NOMO-1 treated with dmso at 0.1 percent for 144 hours (cell line): ENCODE data around the gene NRG3.

Experiments
- DNase-seq: peaks from one replicate; lab custom pipeline; 2025; ENCODE audit not compliant: unreplicated experiment; lab: John Stamatoyannopoulos, UW

The NRG3 gene

GRCh38 chr10:82554381-82554780 is 679.4 kb downstream of the NRG3 start:
- DNase-seq = no peak

- no peak for DNase-seq
These were observed 683.1 kb downstream of the NRG3 start for GRCh38 chr10:82558014-82558607.

DNA sequence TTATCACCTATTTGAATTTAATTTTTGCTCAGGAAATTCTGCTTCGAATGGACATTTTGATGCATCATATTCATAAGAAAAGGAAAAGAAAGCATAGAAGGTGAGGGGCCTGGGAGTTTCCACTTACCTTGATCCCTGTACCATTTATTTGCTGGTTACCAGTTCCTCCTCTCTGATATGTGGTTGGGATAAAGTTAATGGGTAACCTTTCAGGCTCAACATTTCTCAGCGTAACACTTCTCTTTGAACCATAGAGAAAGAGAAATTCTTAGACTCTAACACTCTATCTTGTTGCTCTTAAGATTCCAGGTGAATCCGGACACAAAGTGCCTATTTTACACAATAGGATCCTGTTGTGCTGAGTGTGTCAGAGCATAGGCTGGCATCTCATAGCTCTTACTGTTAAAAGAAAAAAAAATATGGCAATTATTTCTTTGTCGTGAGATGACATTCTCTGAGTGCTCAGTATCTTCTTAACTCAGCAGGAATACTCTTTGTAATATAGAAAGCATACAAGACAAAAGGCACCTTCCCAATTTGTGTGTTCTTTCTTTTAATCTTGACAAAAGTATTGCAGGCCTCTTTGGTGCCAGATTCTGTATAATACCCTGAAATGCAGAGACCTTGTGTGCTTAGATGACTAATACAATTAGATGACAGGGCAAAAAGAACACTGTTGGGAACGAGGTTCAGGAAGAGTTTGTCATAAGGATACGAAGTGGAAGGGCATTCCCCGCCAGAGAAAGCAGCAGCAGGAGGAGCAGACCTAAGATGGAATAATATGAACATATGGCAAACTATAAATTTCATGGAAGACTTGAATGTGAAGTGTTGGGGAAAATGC is 689.6 kb downstream of the NRG3 start:
- no peak for DNase-seq

GRCh38 chr10:82565197-82565575 is 690.2 kb downstream of the NRG3 start:
- no peak for DNase-seq

DNA sequence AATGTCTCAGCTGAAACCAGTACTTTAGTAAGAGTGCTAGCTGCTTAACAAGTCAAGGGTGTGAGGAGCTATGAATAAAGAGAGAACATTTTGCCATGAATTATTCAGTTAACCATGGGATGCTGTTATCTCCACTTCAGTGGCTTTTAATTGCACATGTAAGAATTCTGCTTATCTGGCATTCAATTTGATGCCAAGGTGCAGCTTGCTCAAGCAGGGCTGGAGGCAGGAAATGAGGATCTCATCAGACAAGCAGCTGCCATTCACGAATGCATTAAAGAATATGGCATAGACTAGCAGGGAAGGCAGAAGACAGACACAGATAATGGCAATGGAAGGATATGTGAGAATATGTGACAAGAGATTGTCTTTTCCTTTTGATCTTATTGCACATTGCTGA is 697.8 kb downstream of the NRG3 start:
- DNase-seq = no peak

- DNase-seq = no peak
These were observed 699.1 kb downstream of the NRG3 start for GRCh38 chr10:82574081-82574480.

DNA sequence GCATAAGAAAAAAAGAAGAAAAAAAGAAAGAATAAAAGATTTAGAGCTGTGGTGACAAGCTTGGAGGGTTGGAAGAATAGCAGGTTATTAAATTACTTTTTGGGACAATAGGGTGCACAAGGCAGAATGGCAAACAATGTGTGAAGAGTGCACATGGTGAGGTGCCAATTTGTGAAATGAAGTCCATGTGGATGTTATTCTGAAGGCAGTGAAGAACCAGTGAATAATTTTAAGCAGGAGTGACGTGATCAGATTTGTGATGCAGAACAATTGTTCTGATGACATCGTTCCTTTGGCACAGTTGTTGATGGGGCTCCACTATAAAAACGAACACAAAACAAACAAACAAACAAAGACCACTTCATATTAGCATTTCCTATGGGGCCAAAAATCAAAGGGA is 700.3 kb downstream of the NRG3 start:
- DNase-seq = no peak

DNA sequence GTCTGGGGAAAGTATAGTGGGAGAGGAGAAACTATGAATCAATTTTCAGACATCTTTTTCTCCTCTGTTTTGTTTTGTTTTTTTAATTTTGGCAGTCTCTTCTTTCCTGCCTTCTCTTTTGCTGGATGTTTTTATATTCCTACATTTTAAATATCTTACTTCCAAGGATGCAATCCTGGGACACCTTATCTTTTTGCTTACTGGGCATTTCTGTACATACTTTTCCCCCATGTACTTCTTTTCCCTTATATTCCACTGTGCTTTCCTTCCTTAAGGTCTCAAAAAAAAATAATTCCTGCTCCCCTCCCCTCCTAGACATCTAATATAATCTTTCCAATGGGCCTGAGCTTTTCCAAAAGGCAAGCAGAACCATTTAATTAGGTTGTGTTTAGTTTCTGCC is 701.1 kb downstream of the NRG3 start:
- DNase-seq = no peak

DNA sequence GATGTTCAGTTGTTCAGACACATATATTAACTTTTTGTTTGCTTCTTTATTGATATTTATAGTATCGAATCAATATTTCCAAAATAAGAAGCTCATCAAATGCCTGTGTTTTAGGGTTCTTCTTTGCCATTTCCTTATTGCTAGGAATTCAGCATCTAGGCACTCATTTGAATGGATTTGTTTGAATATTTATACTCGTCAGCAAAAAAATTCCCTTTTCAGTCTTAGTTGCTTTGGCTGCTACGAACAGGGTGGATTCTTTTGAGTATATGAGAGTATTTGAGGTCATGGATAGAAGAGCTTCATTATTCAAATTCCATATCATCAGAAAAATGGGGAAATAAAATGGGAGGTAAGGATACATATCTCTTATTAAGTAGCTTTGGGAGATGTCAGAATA is 706.9 kb downstream of the NRG3 start:
- DNase-seq = no peak

DNA sequence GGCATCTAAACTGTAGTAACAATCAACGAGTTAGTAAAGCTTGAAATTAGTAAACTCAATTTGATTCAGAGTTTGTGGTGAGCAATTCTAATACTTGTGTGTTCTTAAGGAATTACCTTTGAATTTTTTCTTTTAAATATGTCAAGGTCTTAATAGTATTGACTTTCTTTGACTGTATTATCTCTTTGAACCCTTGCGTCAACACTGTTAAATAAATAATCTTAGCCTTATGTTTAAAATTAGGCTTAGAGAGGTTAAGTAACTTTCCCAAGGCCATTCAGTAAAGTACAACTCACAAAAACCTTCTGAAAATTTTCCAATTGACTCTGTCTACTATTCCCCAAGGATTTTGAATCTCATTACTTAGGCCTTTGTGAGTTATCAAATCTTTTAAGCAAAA is 716.4 kb downstream of the NRG3 start:
- no peak for DNase-seq

DNA sequence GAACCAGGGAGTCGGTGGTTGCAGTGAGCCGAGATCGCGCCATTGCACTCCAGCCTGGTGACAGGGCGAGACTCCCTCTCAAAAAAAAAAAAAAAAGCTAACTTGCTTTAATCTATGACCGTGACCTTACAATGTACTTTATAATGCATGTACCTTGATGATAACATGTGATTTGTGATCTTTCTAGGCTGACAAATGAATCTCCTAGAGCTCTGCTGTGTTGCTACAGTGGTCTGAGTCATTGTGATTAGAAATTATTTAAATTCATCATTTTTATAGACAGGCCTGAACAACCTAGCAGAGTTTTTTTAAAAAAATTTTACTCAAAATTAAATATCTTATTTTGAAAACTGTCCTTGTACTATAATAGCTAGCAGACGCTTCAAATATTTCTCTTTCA is 722.8 kb downstream of the NRG3 start:
- no peak for DNase-seq

GRCh38 chr10:82609845-82610244 is 734.9 kb downstream of the NRG3 start:
- DNase-seq = no peak

GRCh38 chr10:82618007-82618406 is 743.0 kb downstream of the NRG3 start:
- no peak for DNase-seq

DNA sequence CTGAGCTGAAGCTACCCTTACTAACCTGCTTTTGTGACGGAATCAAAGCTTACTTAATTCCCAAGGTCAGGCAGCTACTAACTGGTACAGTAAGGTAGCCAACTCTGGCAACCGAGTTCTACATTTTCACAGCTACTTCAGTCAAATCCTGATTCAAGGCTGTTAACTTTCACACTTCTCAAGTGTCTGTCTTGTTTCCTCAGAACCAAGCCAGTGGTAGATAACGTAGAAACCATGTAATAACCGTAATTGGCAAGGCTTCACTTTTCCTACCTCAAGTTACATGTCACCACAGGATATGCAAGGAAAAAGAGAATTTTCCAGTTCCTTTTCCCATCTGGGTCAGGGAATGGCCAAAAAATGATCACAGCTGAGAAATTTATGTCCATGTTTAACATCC is 746.7 kb downstream of the NRG3 start:
- no peak for DNase-seq

DNA sequence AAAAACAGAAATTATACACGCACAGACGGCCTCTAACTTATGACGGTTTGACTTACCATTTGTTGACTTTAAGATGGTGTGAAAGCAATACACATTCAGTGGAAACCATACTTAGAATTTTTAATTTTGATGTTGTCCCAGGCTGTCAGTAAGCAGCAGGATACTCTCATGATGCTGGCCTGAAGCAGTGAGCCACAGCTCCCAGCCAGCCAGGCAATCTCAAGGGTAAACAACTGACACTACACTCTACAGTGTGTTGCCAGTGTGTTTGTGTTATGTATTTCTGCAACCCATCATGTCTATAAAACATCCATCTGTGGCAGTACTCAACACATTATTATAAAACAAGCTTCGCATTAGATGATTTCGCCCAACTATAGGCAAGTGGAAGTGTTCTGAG is 747.5 kb downstream of the NRG3 start:
- DNase-seq = no peak

GRCh38 chr10:82625512-82626189 is 750.7 kb downstream of the NRG3 start:
- DNase-seq = no peak

DNA sequence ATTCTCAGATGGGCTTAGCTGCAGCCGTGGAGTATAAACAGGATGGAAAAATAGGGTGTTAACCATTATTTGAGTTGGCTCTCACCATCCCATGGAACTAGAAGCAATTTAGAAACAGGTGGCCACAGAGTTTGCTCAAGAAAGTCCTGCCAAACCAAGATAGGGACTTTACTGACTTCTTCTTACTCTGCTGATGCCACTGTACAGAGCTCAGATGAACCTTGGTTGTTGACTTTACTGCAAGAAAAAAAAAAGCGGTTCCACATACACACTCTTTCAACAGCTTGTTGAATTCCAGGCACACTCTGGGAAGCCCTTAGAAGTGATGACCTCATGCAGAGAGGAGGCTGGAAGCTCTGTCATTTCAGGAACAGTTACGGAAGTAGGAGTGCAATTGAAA is 753.4 kb downstream of the NRG3 start:
- DNase-seq = no peak

DNA sequence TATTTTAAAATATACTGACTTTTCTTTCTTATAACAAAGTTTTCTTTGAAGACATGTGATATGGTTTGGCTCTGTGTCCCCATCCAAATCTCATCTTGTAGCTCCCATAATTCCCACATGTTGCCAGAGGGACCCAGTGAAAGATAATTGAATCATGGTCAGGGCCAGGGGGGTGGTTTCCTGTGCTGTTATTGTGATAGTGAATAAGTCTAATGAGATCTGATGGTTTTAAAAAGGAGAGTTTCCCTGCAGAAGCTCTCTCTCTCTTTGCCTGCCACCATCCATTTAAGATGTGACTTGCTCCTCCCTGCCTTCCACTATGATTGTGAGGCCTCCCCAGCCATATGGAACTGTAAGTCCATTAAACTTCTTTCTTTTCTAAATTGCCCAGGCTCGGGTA is 768.1 kb downstream of the NRG3 start:
- no peak for DNase-seq

DNA sequence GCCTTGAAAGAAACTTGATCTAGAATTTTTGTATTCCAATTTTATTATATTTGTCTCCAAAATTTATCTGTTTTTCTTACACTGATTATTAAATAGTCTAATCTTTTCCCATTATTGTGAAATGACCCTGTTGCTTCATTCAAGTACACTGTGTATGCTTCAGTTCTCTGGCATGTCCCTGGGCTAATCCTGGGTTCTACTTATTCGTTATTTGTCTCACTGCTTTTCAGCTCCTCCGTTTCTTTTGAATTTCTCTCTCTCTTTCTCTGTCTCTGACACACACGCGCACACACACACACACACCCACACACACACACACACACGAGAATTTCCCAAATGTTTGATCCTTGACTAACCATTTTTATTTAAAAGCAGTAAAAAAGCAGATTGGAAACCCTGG is 768.6 kb downstream of the NRG3 start:
- DNase-seq = no peak

DNA sequence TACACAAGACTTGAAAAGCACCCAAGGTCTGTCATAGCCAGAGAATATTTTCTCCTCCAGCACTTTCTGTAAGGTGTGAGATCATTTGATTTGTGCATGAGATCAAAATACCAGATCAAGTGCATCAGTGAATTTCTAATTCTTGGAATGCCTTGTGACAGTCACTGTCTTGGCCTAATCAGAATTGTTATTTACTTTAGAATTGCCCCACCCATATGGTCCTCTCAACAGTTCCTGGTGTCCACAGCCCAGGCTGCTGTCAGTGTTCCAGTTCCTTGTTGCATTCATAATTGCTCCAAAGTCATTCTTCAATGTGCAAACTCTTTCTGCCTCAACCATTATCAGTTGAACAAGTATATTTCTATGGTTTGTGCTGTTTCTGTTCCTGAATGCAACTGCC is 770.2 kb downstream of the NRG3 start:
- DNase-seq = no peak

DNA sequence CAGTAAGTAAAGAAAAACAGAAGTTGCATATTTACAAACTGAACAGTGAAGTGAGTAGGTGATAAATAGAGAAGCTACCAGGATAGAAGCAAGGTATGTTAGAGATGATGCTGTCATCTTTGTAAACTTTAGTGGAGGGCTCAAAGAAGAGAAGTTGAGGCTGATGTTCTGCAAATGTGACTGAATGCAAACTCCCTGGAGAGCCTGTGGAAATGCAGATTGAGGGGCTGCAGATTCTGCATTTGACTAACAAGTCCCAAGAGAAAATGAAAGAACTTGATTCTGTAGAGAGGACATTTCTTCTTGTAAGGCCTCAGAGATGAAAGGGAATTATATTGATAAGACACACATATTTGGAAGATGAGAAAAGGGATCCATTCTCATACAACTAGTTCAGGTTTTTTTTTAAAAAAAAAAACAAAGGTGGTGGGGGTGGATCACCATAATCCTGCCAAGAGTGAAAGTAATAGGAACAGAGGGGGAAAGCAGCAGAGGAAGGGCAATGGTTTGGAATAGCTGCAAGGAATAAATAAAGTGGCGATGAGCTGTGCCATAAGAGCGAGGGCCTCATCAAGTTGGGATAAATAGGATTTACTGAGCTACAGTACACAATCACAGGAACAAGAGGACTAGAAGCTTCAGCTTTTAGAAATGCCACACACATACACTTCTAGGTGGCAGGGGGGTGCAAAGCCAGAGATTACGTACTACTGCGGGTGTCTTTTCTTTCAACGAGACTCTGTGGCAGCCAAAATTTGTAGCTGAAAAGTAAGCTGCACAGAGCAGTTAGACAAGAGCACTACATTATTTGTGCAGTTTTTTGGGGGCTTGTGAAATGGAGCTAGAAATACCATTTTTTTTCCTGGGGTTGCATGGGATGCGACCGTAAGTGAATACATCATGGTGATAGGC is 778.5 kb downstream of the NRG3 start:
- no peak for DNase-seq
